IMR-90 (cell line): ENCODE data around the gene EPHA10. TPM values are rescaled to one million over a fixed set of nuclear protein-coding genes. Genes with fewer than 3 reads are reported as not detected.

Experiments used
- ATAC-seq: fragments of 200-7000 bp; cut with Tn5 transposase; 2 replicates; pipeline ENCODE4 v1.9.1; 2020; ENCODE audit warnings: low read depth, mild to moderate bottlenecking, moderate library complexity
- BruUV-seq: library from RNA; stranded (reverse); fragments of 400-500 nt; replicated peaks from 2 replicates; lab custom pipeline; 2021; lab: Mats Ljungman, UMichigan
- CTCF ChIA-PET: fragments of 300-600 bp; formaldehyde crosslinking; extraction: SDS; loops from one replicate; lab custom pipeline; 2021; ENCODE audit warnings: antibody characterized with exemption; lab: Yijun Ruan, JAX
- POLR2A ChIA-PET: fragments of 300-600 bp; sonication (Branson Sonifier 250); formaldehyde crosslinking; loops from one replicate; lab custom pipeline; 2022; ENCODE audit warnings: antibody characterized with exemption; ENCODE audit not compliant: unreplicated experiment; lab: Charles Lee
- DNase-seq: peaks from one replicate; pipeline ENCODE4 v3.0.0; 2013
- H2AFZ ChIP-seq: replicated peaks from 2 replicates; pipeline ENCODE3; 2013; ENCODE audit warnings: low read length, mild to moderate bottlenecking; ENCODE audit not compliant: poor library complexity
- H2AK5ac ChIP-seq: 2 replicates; pipeline ENCODE4 v1.6.1; 2013; ENCODE audit warnings: low read depth, low read length, inconsistent platforms
- H2AK9ac ChIP-seq: replicated peaks from 2 replicates; pipeline ENCODE3; 2013; ENCODE audit warnings: mild to moderate bottlenecking, low read depth, low read length, moderate library complexity; ENCODE audit not compliant: poor library complexity
- H2BK120ac ChIP-seq: 2 replicates; pipeline ENCODE4 v1.6.1; 2013; ENCODE audit warnings: low read depth, low read length, inconsistent platforms
- H2BK15ac ChIP-seq: 3 replicates; pipeline ENCODE4 v1.6.1; 2013; ENCODE audit warnings: low read depth, low read length, inconsistent platforms
- H2BK20ac ChIP-seq: 2 replicates; pipeline ENCODE4 v1.6.1; 2013; ENCODE audit warnings: low read depth, mild to moderate bottlenecking, inconsistent platforms, low read length, moderate library complexity
- H2BK5ac ChIP-seq: 2 replicates; pipeline ENCODE4 v1.6.1; 2013; ENCODE audit warnings: mild to moderate bottlenecking, low read depth, low read length, inconsistent platforms; ENCODE audit not compliant: poor library complexity, severe bottlenecking
- H3K14ac ChIP-seq: replicated peaks from 2 replicates; pipeline ENCODE4 v1.6.1; 2013; ENCODE audit warnings: low read depth, low read length, inconsistent platforms
- H3K18ac ChIP-seq: 2 replicates; pipeline ENCODE4 v1.6.1; 2013; ENCODE audit warnings: low read depth, low read length, control low read depth
- H3K23ac ChIP-seq: 2 replicates; pipeline ENCODE4 v1.6.1; 2013; ENCODE audit warnings: low read depth, low read length, inconsistent platforms
- H3K27ac ChIP-seq: 2 replicates; pipeline ENCODE4 v1.5.1; 2013; ENCODE audit warnings: mild to moderate bottlenecking, control low read depth, low read length; ENCODE audit not compliant: insufficient read depth
- H3K27me3 ChIP-seq: 2 replicates; pipeline ENCODE4 v1.6.1; 2013; ENCODE audit warnings: low read length; ENCODE audit not compliant: control insufficient read depth, insufficient read depth
- H3K36me3 ChIP-seq: 2 replicates; pipeline ENCODE4 v1.6.1; 2013; ENCODE audit warnings: low read length, mixed read lengths; ENCODE audit not compliant: control insufficient read depth, insufficient read depth
- H3K4ac ChIP-seq: 2 replicates; pipeline ENCODE4 v1.6.1; 2013; ENCODE audit warnings: low read depth, low read length, inconsistent platforms
- H3K4me1 ChIP-seq: 2 replicates; pipeline ENCODE4 v1.6.1; 2013; ENCODE audit warnings: low read length, mixed read lengths; ENCODE audit not compliant: control insufficient read depth, insufficient read depth
- H3K4me2 ChIP-seq: 2 replicates; pipeline ENCODE4 v1.6.1; 2013; ENCODE audit warnings: low read depth, mild to moderate bottlenecking, control low read depth, low read length, moderate library complexity
- H3K4me3 ChIP-seq: 2 replicates; pipeline ENCODE4 v1.5.1; 2013; ENCODE audit warnings: low read depth, mild to moderate bottlenecking, control low read depth, low read length, moderate library complexity; ENCODE audit not compliant: insufficient read depth
- H3K56ac ChIP-seq: 2 replicates; pipeline ENCODE4 v1.6.1; 2013; ENCODE audit warnings: low read length, inconsistent platforms; ENCODE audit not compliant: insufficient read depth; ENCODE audit errors: extremely low read depth
- H3K79me1 ChIP-seq, 2 experiments: 2 replicates each; pipeline ENCODE4 v1.6.1; 2013; ENCODE audit warnings: low read length in 2 of 2, inconsistent platforms in 1 of 2, low read depth in 1 of 2
- H3K9ac ChIP-seq: 2 replicates; pipeline ENCODE4 v1.6.1; 2013; ENCODE audit warnings: low read depth, low read length, control low read depth
- H3K9me1 ChIP-seq: 2 replicates; pipeline ENCODE4 v1.6.1; 2013; ENCODE audit warnings: low read length, inconsistent platforms; ENCODE audit not compliant: insufficient read depth
- H3K9me3 ChIP-seq: 2 replicates; pipeline ENCODE4 v1.6.1; 2013; ENCODE audit warnings: low read length; ENCODE audit not compliant: control insufficient read depth, insufficient read depth
- H4K20me1 ChIP-seq: 2 replicates; pipeline ENCODE4 v1.6.1; 2013; ENCODE audit warnings: low read length, inconsistent platforms; ENCODE audit not compliant: insufficient read depth
- H4K5ac ChIP-seq: 2 replicates; pipeline ENCODE4 v1.6.1; 2013; ENCODE audit warnings: mild to moderate bottlenecking, low read depth, low read length, control low read depth
- H4K8ac ChIP-seq, 2 experiments: 2 replicates each; pipeline ENCODE4 v1.6.1; 2013; ENCODE audit warnings: low read depth in 2 of 2, low read length in 2 of 2, control low read depth in 1 of 2, inconsistent platforms in 1 of 2
- H4K91ac ChIP-seq: 2 replicates; pipeline ENCODE4 v1.6.1; 2013; ENCODE audit warnings: low read depth, low read length, inconsistent platforms; ENCODE audit not compliant: insufficient read depth
- BHLHE40 ChIP-seq: fragments of 150-350 bp; IDR thresholded peaks from 2 replicates; pipeline ENCODE4 v1.6.1; 2016; ENCODE audit warnings: mild to moderate bottlenecking, low read depth, low read length
- CEBPB ChIP-seq: IDR thresholded peaks from 2 replicates; pipeline ENCODE4 v1.6.1; 2012; ENCODE audit warnings: low read depth, low read length, improper control_type of control experiment
- CHD1 ChIP-seq: IDR thresholded peaks from 2 replicates; pipeline ENCODE4 v1.6.1; 2012; ENCODE audit warnings: low read depth, low read length, improper control_type of control experiment
- FOS ChIP-seq: fragments of 150-350 bp; IDR thresholded peaks from 2 replicates; pipeline ENCODE4 v1.6.1; 2016; ENCODE audit warnings: low read depth, low read length
- MAFK ChIP-seq: IDR thresholded peaks from 2 replicates; pipeline ENCODE4 v1.6.1; 2012; ENCODE audit warnings: low read depth, low read length, improper control_type of control experiment
- MAZ ChIP-seq: IDR thresholded peaks from 2 replicates; pipeline ENCODE4 v1.6.1; 2012; ENCODE audit warnings: low read depth, mild to moderate bottlenecking, low read length, improper control_type of control experiment, moderate library complexity, borderline replicate concordance
- MXI1 ChIP-seq: IDR thresholded peaks from 2 replicates; pipeline ENCODE4 v1.6.1; 2012; ENCODE audit warnings: low read depth, mild to moderate bottlenecking, low read length, moderate library complexity, borderline replicate concordance
- NFE2L2 ChIP-seq: fragments of 150-350 bp; IDR thresholded peaks from 2 replicates; pipeline ENCODE4 v1.6.1; 2016; ENCODE audit warnings: low read depth, mild to moderate bottlenecking, low read length
- POLR2A ChIP-seq: IDR thresholded peaks from 2 replicates; pipeline ENCODE4 v1.6.1; 2012; ENCODE audit warnings: mild to moderate bottlenecking, low read depth, low read length
- RAD21 ChIP-seq: IDR thresholded peaks from 2 replicates; pipeline ENCODE4 v1.6.1; 2012; ENCODE audit warnings: low read length, improper control_type of control experiment
- RCOR1 ChIP-seq: IDR thresholded peaks from 2 replicates; pipeline ENCODE4 v1.6.1; 2012; ENCODE audit warnings: mild to moderate bottlenecking, low read length, improper control_type of control experiment; ENCODE audit not compliant: insufficient replicate concordance
- RFX5 ChIP-seq: IDR thresholded peaks from 2 replicates; pipeline ENCODE4 v1.8.0; 2012; ENCODE audit warnings: low read depth, mild to moderate bottlenecking, low read length, moderate library complexity
- SMC3 ChIP-seq: fragments of 150-350 bp; IDR thresholded peaks from 2 replicates; pipeline ENCODE4 v1.6.1; 2016; ENCODE audit warnings: low read depth, mild to moderate bottlenecking, antibody characterized with exemption, low read length, moderate library complexity
- USF2 ChIP-seq: fragments of 150-350 bp; IDR thresholded peaks from 2 replicates; pipeline ENCODE4 v1.6.1; 2017; ENCODE audit warnings: mild to moderate bottlenecking, antibody characterized with exemption, low read length, low read depth
- WGBS, 2 experiments: methylation state at CpG; one replicate each; pipeline versions ENCODE4 v1.1.5 to v1.1.7; 2013; ENCODE audit warnings: missing lambda C conversion rate in 2 of 2; ENCODE audit not compliant: insufficient read length in 1 of 2; ENCODE audit errors: extremely low coverage in 2 of 2; 5-methylcytosine and 5-hydroxymethylcytosine counted together
- dilution Hi-C: fragments of 300-500 bp; cut with HindIII; formaldehyde crosslinking; loops from one replicate; pipeline ENCODE4 v1.14.3; 2018; ENCODE audit warnings: low sequenced_read_pairs; ENCODE audit not compliant: unreplicated experiment
- in situ Hi-C: fragments of 300-500 bp; cut with MboI; formaldehyde crosslinking; loops from 3 replicates; pipeline ENCODE4 v1.14.3; 2019; ENCODE audit warnings: low sequenced_read_pairs, inconsistent platforms, mixed read lengths
- intact Hi-C: fragments of 100-400 bp; cut with micrococcal nuclease; formaldehyde crosslinking; loops from 2 replicates; pipeline ENCODE4 v1.10.0; 2022
- polyA plus RNA-seq, 3 experiments: library from polyadenylated mRNA; depleted of rRNA; stranded (reverse); fragments of >200 nt; gene quantifications; 2 replicates each; pipeline ENCODE4 v1.2.3, GENCODE V29; 2012; ENCODE audit warnings: low replicate concordance in 1 of 3
- total RNA-seq: library from RNA; depleted of rRNA; stranded (reverse); fragments of >200 nt; gene quantifications from 2 replicates; pipeline ENCODE4 v1.2.3, GENCODE V29; 2012
- TF ChIP-seq, protein P1 (sequence below): conservative IDR thresholded peaks from 2 replicates; pipeline ENCODE4 v1.5.1; 2012; ENCODE audit warnings: mild to moderate bottlenecking, low read depth, low read length, improper control_type of control experiment
- TF ChIP-seq, protein P2 (sequence below): fragments of 150-350 bp; IDR thresholded peaks from 2 replicates; pipeline ENCODE4 v1.6.1; 2016; ENCODE audit warnings: low read depth, mild to moderate bottlenecking, low read length, moderate library complexity, borderline replicate concordance

Gene EPHA10
- total and polyA plus RNA-seq, 2 of the 4 experiments (the other 2 are of a cell fraction): not detected

DNA sequence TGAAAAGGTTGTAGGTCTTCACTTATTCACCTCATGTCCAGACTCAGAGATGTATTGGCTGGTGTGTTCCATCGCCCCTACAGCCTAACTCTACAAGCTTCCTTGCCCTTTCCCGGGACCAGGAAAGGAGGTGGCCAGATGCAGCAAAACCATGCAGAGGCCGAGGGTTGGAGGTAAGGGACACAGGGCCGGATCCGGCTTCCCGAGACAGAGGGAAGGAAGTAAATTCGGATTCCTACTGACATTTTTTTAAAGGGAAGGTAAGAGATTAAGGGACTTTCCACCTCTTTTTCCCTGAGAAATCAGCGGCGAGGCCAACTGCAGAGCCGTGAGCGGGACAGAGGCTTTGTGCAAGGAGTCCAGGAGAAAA lies 12.7 kb downstream of the EPHA10 start:
- Histone ChIP-seq H3K9me3 (no peaks in the 10 kb centered on the region), H3K9me1 (no peaks in the 10 kb centered on the region), H2BK15ac (no peak overlapping the region), H3K14ac (no peak overlapping the region), H2BK120ac (no peak overlapping the region), H3K36me3 (no peaks in the 10 kb centered on the region), H3K27me3 (peaks cover 31% of the 10 kb centered on the region), H3K56ac (no peak overlapping the region), H4K5ac (no peak overlapping the region), H2AFZ (no peak overlapping the region), H2BK5ac (no peak overlapping the region), H2AK5ac (no peak overlapping the region), H4K20me1 (no peaks in the 10 kb centered on the region), H3K18ac (no peak overlapping the region), H3K79me1 (no peaks in the 10 kb centered on the region), H3K4me2 (no peak overlapping the region), H3K4me1 (no peaks in the 10 kb centered on the region), H3K27ac (no peak overlapping the region), H4K91ac (no peak overlapping the region), H3K4ac (no peak overlapping the region), H4K8ac (no peak overlapping the region), H2AK9ac (no peak overlapping the region), H3K9ac (no peak overlapping the region), H2BK20ac (no peak overlapping the region), H3K23ac (no peak overlapping the region), H3K4me3 (no peak overlapping the region)
- ChIA-PET CTCF (no interaction called here), POLR2A (no interaction called here)
- no TSS peak for BruUV-seq
- intact Hi-C loops (no loop called here), dilution Hi-C loops (no loop called here), in situ Hi-C loops (no loop called here)
- DNase-seq (no peak), ATAC-seq (no peak)
- TF ChIP-seq USF2: no peak
- TF ChIP-seq MXI1: no peak
- no peak for TF ChIP-seq MAFK
- no peak for TF ChIP-seq CEBPB
- TF ChIP-seq RCOR1: no peak
- no peak for TF ChIP-seq RAD21
- TF ChIP-seq BHLHE40: no peak
- TF ChIP-seq NFE2L2: no peak
- TF ChIP-seq, protein P1, sequence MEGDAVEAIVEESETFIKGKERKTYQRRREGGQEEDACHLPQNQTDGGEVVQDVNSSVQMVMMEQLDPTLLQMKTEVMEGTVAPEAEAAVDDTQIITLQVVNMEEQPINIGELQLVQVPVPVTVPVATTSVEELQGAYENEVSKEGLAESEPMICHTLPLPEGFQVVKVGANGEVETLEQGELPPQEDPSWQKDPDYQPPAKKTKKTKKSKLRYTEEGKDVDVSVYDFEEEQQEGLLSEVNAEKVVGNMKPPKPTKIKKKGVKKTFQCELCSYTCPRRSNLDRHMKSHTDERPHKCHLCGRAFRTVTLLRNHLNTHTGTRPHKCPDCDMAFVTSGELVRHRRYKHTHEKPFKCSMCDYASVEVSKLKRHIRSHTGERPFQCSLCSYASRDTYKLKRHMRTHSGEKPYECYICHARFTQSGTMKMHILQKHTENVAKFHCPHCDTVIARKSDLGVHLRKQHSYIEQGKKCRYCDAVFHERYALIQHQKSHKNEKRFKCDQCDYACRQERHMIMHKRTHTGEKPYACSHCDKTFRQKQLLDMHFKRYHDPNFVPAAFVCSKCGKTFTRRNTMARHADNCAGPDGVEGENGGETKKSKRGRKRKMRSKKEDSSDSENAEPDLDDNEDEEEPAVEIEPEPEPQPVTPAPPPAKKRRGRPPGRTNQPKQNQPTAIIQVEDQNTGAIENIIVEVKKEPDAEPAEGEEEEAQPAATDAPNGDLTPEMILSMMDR: no peak
- no peak for TF ChIP-seq MAZ
- TF ChIP-seq, protein P2, sequence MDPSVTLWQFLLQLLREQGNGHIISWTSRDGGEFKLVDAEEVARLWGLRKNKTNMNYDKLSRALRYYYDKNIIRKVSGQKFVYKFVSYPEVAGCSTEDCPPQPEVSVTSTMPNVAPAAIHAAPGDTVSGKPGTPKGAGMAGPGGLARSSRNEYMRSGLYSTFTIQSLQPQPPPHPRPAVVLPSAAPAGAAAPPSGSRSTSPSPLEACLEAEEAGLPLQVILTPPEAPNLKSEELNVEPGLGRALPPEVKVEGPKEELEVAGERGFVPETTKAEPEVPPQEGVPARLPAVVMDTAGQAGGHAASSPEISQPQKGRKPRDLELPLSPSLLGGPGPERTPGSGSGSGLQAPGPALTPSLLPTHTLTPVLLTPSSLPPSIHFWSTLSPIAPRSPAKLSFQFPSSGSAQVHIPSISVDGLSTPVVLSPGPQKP: no peak
- no peak for TF ChIP-seq SMC3
- TF ChIP-seq FOS: no peak
- TF ChIP-seq CHD1: no peak
- no peak for TF ChIP-seq POLR2A
- TF ChIP-seq RFX5: no peak
- 47% methylated on average over 5 of the region's 11 CpGs; no CpG with 5 or more reads in 1 of the 2 experiments for WGBS, 2 experiments
